SK-N-SH treated with all-trans-retinoic acid at 6 μM for 48 hours (cell line): ENCODE data around the gene MYO9B.

ENCODE experiments used
- ATAC-seq: fragments of 200-7000 bp; cut with Tn5 transposase; 3 replicates; pipeline ENCODE4 v1.9.1; 2020; ENCODE audit warnings: mild to moderate bottlenecking, moderate library complexity
- ARNTL ChIP-seq: fragments of 450-650 bp; formaldehyde crosslinking; IDR thresholded peaks from 2 replicates; pipeline ENCODE4 v1.5.0; 2020; ENCODE audit warnings: low read depth, mild to moderate bottlenecking, moderate library complexity, borderline replicate concordance
- BACH2 ChIP-seq: fragments of 250-450 bp; sonication (Bioruptor Pico); IDR thresholded peaks from 2 replicates; pipeline ENCODE4 v1.9.0; 2021; ENCODE audit warnings: mild to moderate bottlenecking, borderline replicate concordance
- CREB5 ChIP-seq: fragments of 250-450 bp; sonication (Bioruptor Pico); IDR thresholded peaks from 2 replicates; pipeline ENCODE4 v1.5.1; 2020; ENCODE audit warnings: low read depth, mild to moderate bottlenecking, moderate library complexity
- CSDC2 ChIP-seq: fragments of 250-450 bp; sonication (Bioruptor Pico); IDR thresholded peaks from 2 replicates; pipeline ENCODE4 v1.5.0; 2020; ENCODE audit warnings: mild to moderate bottlenecking, moderate library complexity
- ESRRG ChIP-seq: fragments of 250-450 bp; sonication (Bioruptor Pico); IDR thresholded peaks from 2 replicates; pipeline ENCODE4 v1.6.1; 2021; ENCODE audit warnings: mild to moderate bottlenecking
- GLIS3 ChIP-seq: fragments of 250-450 bp; sonication (Bioruptor Pico); IDR thresholded peaks from 2 replicates; pipeline ENCODE4 v1.5.0; 2020; ENCODE audit warnings: mild to moderate bottlenecking, moderate library complexity
- ISL1 ChIP-seq: fragments of 250-450 bp; sonication (Bioruptor Pico); IDR thresholded peaks from 2 replicates; pipeline ENCODE4 v2.1.2; 2022; ENCODE audit warnings: mild to moderate bottlenecking, moderate library complexity
- OSR1 ChIP-seq: fragments of 250-450 bp; sonication (Bioruptor Pico); IDR thresholded peaks from 2 replicates; pipeline ENCODE4 v1.8.0; 2022; ENCODE audit warnings: moderate library complexity, mild to moderate bottlenecking, inconsistent platforms
- PATZ1 ChIP-seq: fragments of 250-450 bp; sonication (Bioruptor Pico); IDR thresholded peaks from 2 replicates; pipeline ENCODE4 v1.8.0; 2020; ENCODE audit warnings: mild to moderate bottlenecking, moderate library complexity, borderline replicate concordance
- PPARA ChIP-seq: fragments of 250-450 bp; sonication (Bioruptor Pico); IDR thresholded peaks from 2 replicates; pipeline ENCODE4 v1.5.0; 2020; ENCODE audit warnings: mild to moderate bottlenecking, borderline replicate concordance
- SNAI2 ChIP-seq: fragments of 250-450 bp; sonication (Bioruptor Pico); IDR thresholded peaks from 2 replicates; pipeline ENCODE4 v1.5.0; 2020; ENCODE audit warnings: mild to moderate bottlenecking, moderate library complexity
- TCF4 ChIP-seq: fragments of 250-450 bp; sonication (Bioruptor Pico); IDR thresholded peaks from 2 replicates; pipeline ENCODE4 v1.8.0; 2021; ENCODE audit warnings: mild to moderate bottlenecking, moderate library complexity, borderline replicate concordance
- TOX ChIP-seq: fragments of 250-450 bp; sonication (Bioruptor Pico); IDR thresholded peaks from 2 replicates; pipeline ENCODE4 v1.8.0; 2021; ENCODE audit warnings: mild to moderate bottlenecking, moderate library complexity, borderline replicate concordance
- ZC3H10 ChIP-seq: fragments of 250-450 bp; sonication (Bioruptor Pico); IDR thresholded peaks from 2 replicates; pipeline ENCODE4 v1.5.1; 2021; ENCODE audit warnings: mild to moderate bottlenecking, moderate library complexity
- ZFP3 ChIP-seq: fragments of 250-450 bp; sonication (Bioruptor Pico); IDR thresholded peaks from 2 replicates; pipeline ENCODE4 v1.5.0; 2020; ENCODE audit warnings: mild to moderate bottlenecking, moderate library complexity
- ZFP30 ChIP-seq: fragments of 450-650 bp; formaldehyde crosslinking; IDR thresholded peaks from 2 replicates; pipeline ENCODE4 v1.5.0; 2022; ENCODE audit warnings: mild to moderate bottlenecking, moderate library complexity
- ZNF565 ChIP-seq: fragments of 450-650 bp; formaldehyde crosslinking; conservative IDR thresholded peaks from 2 replicates; pipeline ENCODE4 v1.5.0; 2020; ENCODE audit warnings: low read depth, mild to moderate bottlenecking, moderate library complexity
- ZNF70 ChIP-seq: fragments of 450-650 bp; formaldehyde crosslinking; IDR thresholded peaks from 2 replicates; pipeline ENCODE4 v1.5.0; 2020; ENCODE audit warnings: mild to moderate bottlenecking, moderate library complexity
- ZNF8 ChIP-seq: fragments of 450-650 bp; formaldehyde crosslinking; IDR thresholded peaks from 2 replicates; pipeline ENCODE4 v1.5.0; 2020; ENCODE audit warnings: mild to moderate bottlenecking, moderate library complexity
- TF ChIP-seq, protein P1 (sequence below): fragments of 250-450 bp; sonication (Bioruptor Pico); IDR thresholded peaks from 2 replicates; pipeline ENCODE4 v1.5.1; 2021; ENCODE audit warnings: mild to moderate bottlenecking, moderate library complexity
- TF ChIP-seq, protein P2 (sequence below): fragments of 250-450 bp; sonication (Bioruptor Pico); IDR thresholded peaks from 2 replicates; pipeline ENCODE4 v1.5.0; 2020; ENCODE audit warnings: mild to moderate bottlenecking, moderate library complexity
- TF ChIP-seq, protein P3 (sequence below): fragments of 250-450 bp; sonication (Bioruptor Pico); IDR thresholded peaks from 2 replicates; pipeline ENCODE4 v1.8.0; 2021; ENCODE audit warnings: low read depth, mild to moderate bottlenecking, moderate library complexity, borderline replicate concordance

MYO9B gene

DNA sequence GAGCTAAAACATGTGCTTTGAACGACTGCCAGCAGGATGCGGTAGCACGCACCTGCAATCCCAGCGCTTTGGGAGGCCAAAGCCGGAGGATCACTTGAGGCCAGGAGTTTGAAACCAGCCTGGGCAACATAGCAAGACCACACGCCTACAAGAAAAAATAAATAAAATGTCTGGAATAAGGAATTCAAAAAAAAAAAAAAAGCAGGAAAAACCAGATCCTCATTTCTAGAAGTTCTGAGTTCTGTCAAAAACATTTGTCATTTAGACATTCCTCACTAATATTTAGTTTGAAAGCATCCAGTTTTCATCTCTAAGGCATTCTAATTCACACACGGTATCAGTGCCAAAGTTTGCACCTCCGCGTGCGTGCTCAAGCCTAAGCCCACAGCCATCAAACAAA is 102.7 kb downstream of the MYO9B start:
- TF ChIP-seq ZNF565: no peak

DNA sequence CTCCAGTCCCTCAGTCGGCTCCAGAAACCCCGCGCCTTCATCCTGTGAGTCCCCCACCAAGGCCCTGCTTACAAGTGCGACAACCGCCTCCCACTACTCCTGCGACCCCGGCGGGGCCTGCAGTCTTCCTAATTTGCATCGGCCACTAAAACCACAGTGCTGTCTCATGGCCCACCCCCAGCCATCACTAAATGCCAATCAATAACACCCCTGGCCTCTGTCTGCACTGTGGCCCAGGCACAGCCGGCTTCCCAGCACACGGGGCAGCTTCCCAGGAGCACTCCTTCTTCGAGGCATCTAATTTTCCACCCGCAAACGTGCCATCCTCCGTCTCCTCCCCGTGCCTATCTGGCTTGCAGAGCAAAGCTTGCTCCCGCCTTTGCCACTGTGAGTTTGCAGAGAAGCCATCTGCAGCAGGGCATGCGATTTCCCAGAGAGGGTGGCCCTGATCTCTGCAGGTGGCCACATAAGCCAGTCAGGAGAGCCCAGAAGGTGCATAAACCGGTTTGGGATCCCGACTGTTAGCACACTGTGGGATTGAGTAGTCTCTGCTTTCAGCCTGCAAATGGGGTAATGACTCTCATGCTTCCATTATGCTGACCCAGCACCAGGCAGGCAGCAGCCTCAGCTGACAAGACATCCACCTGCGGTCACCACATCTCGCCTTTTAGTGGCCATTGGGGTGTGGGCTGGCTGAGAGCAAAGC is 105.6 kb downstream of the MYO9B start:
- no peak for ATAC-seq
- TF ChIP-seq OSR1 (no peak), ZFP3 (CRISPR knock-in tag) (no peak), PPARA (CRISPR knock-in tag) (no peak), CREB5 (CRISPR knock-in tag) (no peak), ZFP30 (CRISPR knock-in tag) (no peak), ZNF565 (no peak), PATZ1 (no peak), ZNF70 (no peak), TOX (CRISPR knock-in tag) (no peak), BACH2 (no peak), CSDC2 (no peak), ZNF8 (CRISPR knock-in tag) (no peak), ISL1 (no peak), GLIS3 (CRISPR knock-in tag) (no peak), SNAI2 (CRISPR knock-in tag) (no peak)
- TF ChIP-seq, protein P1, sequence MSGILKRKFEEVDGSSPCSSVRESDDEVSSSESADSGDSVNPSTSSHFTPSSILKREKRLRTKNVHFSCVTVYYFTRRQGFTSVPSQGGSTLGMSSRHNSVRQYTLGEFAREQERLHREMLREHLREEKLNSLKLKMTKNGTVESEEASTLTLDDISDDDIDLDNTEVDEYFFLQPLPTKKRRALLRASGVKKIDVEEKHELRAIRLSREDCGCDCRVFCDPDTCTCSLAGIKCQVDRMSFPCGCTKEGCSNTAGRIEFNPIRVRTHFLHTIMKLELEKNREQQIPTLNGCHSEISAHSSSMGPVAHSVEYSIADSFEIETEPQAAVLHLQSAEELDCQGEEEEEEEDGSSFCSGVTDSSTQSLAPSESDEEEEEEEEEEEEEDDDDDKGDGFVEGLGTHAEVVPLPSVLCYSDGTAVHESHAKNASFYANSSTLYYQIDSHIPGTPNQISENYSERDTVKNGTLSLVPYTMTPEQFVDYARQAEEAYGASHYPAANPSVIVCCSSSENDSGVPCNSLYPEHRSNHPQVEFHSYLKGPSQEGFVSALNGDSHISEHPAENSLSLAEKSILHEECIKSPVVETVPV (CRISPR knock-in tag): no peak
- TF ChIP-seq, protein P2, sequence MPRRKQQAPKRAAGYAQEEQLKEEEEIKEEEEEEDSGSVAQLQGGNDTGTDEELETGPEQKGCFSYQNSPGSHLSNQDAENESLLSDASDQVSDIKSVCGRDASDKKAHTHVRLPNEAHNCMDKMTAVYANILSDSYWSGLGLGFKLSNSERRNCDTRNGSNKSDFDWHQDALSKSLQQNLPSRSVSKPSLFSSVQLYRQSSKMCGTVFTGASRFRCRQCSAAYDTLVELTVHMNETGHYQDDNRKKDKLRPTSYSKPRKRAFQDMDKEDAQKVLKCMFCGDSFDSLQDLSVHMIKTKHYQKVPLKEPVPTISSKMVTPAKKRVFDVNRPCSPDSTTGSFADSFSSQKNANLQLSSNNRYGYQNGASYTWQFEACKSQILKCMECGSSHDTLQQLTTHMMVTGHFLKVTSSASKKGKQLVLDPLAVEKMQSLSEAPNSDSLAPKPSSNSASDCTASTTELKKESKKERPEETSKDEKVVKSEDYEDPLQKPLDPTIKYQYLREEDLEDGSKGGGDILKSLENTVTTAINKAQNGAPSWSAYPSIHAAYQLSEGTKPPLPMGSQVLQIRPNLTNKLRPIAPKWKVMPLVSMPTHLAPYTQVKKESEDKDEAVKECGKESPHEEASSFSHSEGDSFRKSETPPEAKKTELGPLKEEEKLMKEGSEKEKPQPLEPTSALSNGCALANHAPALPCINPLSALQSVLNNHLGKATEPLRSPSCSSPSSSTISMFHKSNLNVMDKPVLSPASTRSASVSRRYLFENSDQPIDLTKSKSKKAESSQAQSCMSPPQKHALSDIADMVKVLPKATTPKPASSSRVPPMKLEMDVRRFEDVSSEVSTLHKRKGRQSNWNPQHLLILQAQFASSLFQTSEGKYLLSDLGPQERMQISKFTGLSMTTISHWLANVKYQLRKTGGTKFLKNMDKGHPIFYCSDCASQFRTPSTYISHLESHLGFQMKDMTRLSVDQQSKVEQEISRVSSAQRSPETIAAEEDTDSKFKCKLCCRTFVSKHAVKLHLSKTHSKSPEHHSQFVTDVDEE (CRISPR knock-in tag): no peak
- TF ChIP-seq, all 23 proteins: peak for 0

More for the DNA sequence above, 102.7 kb downstream of the MYO9B start:
- no peak for ATAC-seq

GRCh38 chr19:17183271-17183761 is 107.7 kb downstream of the MYO9B start:
- TF ChIP-seq GLIS3 (CRISPR knock-in tag): no peak
- TF ChIP-seq CSDC2: no peak
- TF ChIP-seq, all 23 proteins: peak for 0
- no peak for ATAC-seq

- no peak for ATAC-seq
These were observed 108.3 kb downstream of the MYO9B start for GRCh38 chr19:17183858-17184321.

More at GRCh38 chr19:17183858-17184321, 108.3 kb downstream of the MYO9B start:
- TF ChIP-seq ZC3H10 (CRISPR knock-in tag) (no peak), CSDC2 (no peak), CREB5 (CRISPR knock-in tag) (no peak), GLIS3 (CRISPR knock-in tag) (no peak), ISL1 (no peak), TCF4 (no peak), ARNTL (no peak), ZNF565 (no peak), ZFP30 (CRISPR knock-in tag) (no peak), OSR1 (no peak), ESRRG (no peak)
- TF ChIP-seq, protein P2 (CRISPR knock-in tag): no peak
- TF ChIP-seq, protein P3, sequence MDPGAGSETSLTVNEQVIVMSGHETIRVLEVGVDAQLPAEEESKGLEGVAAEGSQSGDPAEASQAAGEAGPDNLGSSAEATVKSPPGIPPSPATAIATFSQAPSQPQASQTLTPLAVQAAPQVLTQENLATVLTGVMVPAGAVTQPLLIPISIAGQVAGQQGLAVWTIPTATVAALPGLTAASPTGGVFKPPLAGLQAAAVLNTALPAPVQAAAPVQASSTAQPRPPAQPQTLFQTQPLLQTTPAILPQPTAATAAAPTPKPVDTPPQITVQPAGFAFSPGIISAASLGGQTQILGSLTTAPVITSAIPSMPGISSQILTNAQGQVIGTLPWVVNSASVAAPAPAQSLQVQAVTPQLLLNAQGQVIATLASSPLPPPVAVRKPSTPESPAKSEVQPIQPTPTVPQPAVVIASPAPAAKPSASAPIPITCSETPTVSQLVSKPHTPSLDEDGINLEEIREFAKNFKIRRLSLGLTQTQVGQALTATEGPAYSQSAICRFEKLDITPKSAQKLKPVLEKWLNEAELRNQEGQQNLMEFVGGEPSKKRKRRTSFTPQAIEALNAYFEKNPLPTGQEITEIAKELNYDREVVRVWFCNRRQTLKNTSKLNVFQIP: no peak
- TF ChIP-seq, all 23 proteins: peak for 0
